GM12872 (cell line): ENCODE data around the gene VSTM2B.

Experiments used
- TF ChIP-seq, protein P1 (sequence below): IDR thresholded peaks from 3 replicates; pipeline ENCODE4 v1.5.1; 2011; ENCODE audit warnings: low read depth, mild to moderate bottlenecking, low read length, moderate library complexity; ENCODE audit not compliant: insufficient read depth

The VSTM2B gene

GRCh38 chr19:29524201-29524911 is 1.4 kb upstream of the VSTM2B start:
- TF ChIP-seq, protein P1, sequence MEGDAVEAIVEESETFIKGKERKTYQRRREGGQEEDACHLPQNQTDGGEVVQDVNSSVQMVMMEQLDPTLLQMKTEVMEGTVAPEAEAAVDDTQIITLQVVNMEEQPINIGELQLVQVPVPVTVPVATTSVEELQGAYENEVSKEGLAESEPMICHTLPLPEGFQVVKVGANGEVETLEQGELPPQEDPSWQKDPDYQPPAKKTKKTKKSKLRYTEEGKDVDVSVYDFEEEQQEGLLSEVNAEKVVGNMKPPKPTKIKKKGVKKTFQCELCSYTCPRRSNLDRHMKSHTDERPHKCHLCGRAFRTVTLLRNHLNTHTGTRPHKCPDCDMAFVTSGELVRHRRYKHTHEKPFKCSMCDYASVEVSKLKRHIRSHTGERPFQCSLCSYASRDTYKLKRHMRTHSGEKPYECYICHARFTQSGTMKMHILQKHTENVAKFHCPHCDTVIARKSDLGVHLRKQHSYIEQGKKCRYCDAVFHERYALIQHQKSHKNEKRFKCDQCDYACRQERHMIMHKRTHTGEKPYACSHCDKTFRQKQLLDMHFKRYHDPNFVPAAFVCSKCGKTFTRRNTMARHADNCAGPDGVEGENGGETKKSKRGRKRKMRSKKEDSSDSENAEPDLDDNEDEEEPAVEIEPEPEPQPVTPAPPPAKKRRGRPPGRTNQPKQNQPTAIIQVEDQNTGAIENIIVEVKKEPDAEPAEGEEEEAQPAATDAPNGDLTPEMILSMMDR: no peak

GRCh38 chr19:29524912-29525831 is 622 bp upstream of the VSTM2B start:
- TF ChIP-seq, protein P1: no peak

- TF ChIP-seq, protein P1: 0 out of 3 replicates have a peak, but pooled peaks have one; percentile 13
Observed at GRCh38 chr19:29526730-29527499, 1.1 kb downstream of the VSTM2B start.

- TF ChIP-seq, protein P1: no peak
Observed at GRCh38 chr19:29527500-29528328, 1.9 kb downstream of the VSTM2B start.

DNA sequence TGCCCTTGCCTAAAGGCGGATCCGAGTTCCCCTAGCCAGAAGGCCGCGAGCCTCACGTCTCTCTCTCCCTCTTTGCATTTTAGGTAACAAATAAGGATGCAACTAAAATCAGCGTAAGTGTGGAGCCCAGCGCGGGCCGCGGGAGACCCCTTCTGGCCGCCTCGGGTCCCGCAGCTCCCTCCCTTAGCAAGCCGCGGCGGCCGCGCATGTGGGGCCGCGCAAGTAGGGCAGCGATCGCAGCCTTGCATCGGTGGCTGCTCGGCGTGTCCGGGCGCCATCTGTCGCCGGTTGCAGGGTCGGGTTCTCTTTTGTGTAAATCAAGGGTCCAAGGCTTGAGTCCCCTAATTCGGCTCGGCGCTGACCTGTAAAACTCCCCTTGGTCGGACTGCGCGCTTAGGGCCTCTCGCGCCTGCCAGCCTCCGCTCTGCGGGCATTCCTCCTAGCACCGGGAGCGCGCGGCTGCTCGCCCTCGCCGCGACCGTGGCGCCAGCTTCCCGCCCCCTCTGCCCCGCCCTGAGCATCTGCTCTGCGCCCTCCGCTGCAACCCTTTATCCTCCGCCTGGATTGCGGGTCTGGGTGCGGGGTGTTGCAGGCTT is 2.7 kb downstream of the VSTM2B start:
- TF ChIP-seq, protein P1: peak; percentile 76

- TF ChIP-seq, protein P1: no peak
Observed at GRCh38 chr19:29528946-29529645, 3.3 kb downstream of the VSTM2B start.
